Stimulated activated naive CD4-positive, alpha-beta T cell (primary cell): ENCODE results near the gene ADGRL2.

ENCODE experiments used
- DNase-seq, 6 experiments: peaks; one replicate each; lab custom pipeline; 2025; lab: John Stamatoyannopoulos, UW

ADGRL2 gene

GRCh38 chr1:81989524-81989923 lies 188.8 kb downstream of the ADGRL2 start:
- no peak for DNase-seq

- DNase-seq: no peak
Observed at GRCh38 chr1:81990241-81990640, 189.5 kb downstream of the ADGRL2 start.

- DNase-seq: no peak
Observed at GRCh38 chr1:81998165-81998564, 197.4 kb downstream of the ADGRL2 start.

GRCh38 chr1:81999364-81999763 lies 198.6 kb downstream of the ADGRL2 start:
- DNase-seq: no peak

GRCh38 chr1:82000221-82000620 lies 199.5 kb downstream of the ADGRL2 start:
- no peak for DNase-seq

- DNase-seq: no peak
Observed at GRCh38 chr1:82001345-82001744, 200.6 kb downstream of the ADGRL2 start.

GRCh38 chr1:82007804-82008203 lies 207.1 kb downstream of the ADGRL2 start:
- no peak for DNase-seq

GRCh38 chr1:82013702-82014101 lies 213.0 kb downstream of the ADGRL2 start:
- DNase-seq: no peak

GRCh38 chr1:82015444-82015843 lies 214.7 kb downstream of the ADGRL2 start:
- DNase-seq: no peak

GRCh38 chr1:82018319-82018718 lies 217.6 kb downstream of the ADGRL2 start:
- DNase-seq: no peak

- DNase-seq: no peak
Observed at GRCh38 chr1:82019508-82019907, 218.8 kb downstream of the ADGRL2 start.

- DNase-seq: no peak
Observed at GRCh38 chr1:82030830-82031229, 230.1 kb downstream of the ADGRL2 start.

- DNase-seq: no peak
Observed at GRCh38 chr1:82032068-82032467, 231.3 kb downstream of the ADGRL2 start.

- DNase-seq: no peak
Observed at GRCh38 chr1:82034812-82035211, 234.1 kb downstream of the ADGRL2 start.
